GM18858 (cell line): ENCODE results near the gene ADGB.
"Not testable (repeated sequence)": the region's sequence is repeated elsewhere in the genome, so short reads cannot be mapped to it uniquely, and the experiment has no call there.

ENCODE experiments used
- ATAC-seq: cut with Tn5 transposase; IDR thresholded peaks from one replicate; pipeline ENCODE4 v1.9.1; 2021; ENCODE audit not compliant: unreplicated experiment

Gene ADGB

GRCh38 chr6:146753306-146753705 is 154.5 kb downstream of the ADGB start:
- ATAC-seq, result no peak

- no peak for ATAC-seq
Measured at GRCh38 chr6:146767632-146768031, 168.9 kb downstream of the ADGB start.

GRCh38 chr6:146768722-146769121 is 169.9 kb downstream of the ADGB start:
- ATAC-seq, result no peak

- no peak for ATAC-seq
Measured at GRCh38 chr6:146770275-146770964, 171.6 kb downstream of the ADGB start.

GRCh38 chr6:146770965-146771735 is 172.4 kb downstream of the ADGB start:
- ATAC-seq, result peak; percentile 47

- ATAC-seq, result no peak
Measured at GRCh38 chr6:146775220-146775619, 176.4 kb downstream of the ADGB start.

GRCh38 chr6:146781836-146782235 is 183.1 kb downstream of the ADGB start:
- no peak for ATAC-seq

GRCh38 chr6:146785001-146785585 is 186.3 kb downstream of the ADGB start:
- peak; percentile 91 for ATAC-seq

GRCh38 chr6:146787876-146788508 is 189.2 kb downstream of the ADGB start:
- ATAC-seq, result no peak

GRCh38 chr6:146790561-146791091 is 191.9 kb downstream of the ADGB start:
- ATAC-seq, result no peak

GRCh38 chr6:146791930-146792329 is 193.2 kb downstream of the ADGB start:
- no peak for ATAC-seq

- not testable (repeated sequence) for ATAC-seq
Measured at GRCh38 chr6:146793218-146793617, 194.4 kb downstream of the ADGB start.

GRCh38 chr6:146795479-146796133 is 196.8 kb downstream of the ADGB start:
- ATAC-seq, result no peak

GRCh38 chr6:146803167-146803566 is 204.4 kb downstream of the ADGB start:
- ATAC-seq, result not testable (repeated sequence)

- ATAC-seq, result no peak
Measured at GRCh38 chr6:146803601-146804000, 204.8 kb downstream of the ADGB start.

- ATAC-seq, result no peak
Measured at GRCh38 chr6:146805546-146806325, 207.0 kb downstream of the ADGB start.

- ATAC-seq, result not testable (repeated sequence)
Measured at GRCh38 chr6:146809014-146809413, 210.2 kb downstream of the ADGB start.

- not testable (repeated sequence) for ATAC-seq
Measured at GRCh38 chr6:146812811-146813321, 214.1 kb downstream of the ADGB start.

- ATAC-seq, result no peak
Measured at GRCh38 chr6:146813554-146813953, 214.8 kb downstream of the ADGB start.
